ENCODE data around the gene TRIM15.
"Not testable (repeated sequence)": the region's sequence is repeated elsewhere in the genome, so short reads cannot be mapped to it uniquely, and the experiment has no call there.

Gene TRIM15

DNA sequence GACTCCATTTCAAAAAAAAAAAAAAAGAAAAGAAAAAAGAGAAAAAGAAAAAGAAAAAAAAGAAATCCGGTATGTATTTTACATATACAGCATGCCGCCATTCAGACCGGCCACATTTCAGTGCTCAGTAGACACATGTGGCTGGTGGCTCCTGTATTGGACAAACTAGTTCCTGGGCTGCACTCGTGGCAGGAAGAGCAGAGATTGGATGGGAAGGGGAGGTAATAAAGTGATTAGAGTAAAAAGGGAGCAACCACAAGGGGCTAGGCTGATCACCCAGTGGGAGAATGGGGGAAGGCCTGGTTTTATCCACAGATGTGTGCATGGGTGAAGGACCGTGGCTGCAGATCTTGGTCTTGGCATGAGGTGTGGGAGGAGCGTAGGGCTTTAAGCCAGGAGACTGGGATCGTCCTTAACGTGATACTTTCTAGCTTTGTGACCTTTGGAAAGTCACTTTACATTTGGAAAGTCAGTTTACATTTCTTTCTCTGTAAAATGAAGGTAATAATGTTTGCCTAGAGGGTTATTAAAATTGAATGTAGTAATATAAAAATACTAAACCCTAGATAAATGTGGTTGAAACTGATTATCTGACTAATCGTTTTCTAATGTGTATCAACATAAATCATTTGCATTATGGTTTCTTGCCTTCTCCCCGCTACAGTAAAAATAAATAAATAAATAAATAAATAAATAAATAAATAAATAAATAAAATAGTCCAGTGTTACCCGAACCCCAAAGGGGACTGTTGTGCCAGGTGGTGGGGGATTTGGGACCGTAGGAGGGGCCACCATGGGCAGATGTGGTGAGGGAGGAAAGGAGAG, 869 bp upstream of the TRIM15 start:
- no peak for DNase-seq (ENCODE audit: low read depth in 2 of 2)

DNA sequence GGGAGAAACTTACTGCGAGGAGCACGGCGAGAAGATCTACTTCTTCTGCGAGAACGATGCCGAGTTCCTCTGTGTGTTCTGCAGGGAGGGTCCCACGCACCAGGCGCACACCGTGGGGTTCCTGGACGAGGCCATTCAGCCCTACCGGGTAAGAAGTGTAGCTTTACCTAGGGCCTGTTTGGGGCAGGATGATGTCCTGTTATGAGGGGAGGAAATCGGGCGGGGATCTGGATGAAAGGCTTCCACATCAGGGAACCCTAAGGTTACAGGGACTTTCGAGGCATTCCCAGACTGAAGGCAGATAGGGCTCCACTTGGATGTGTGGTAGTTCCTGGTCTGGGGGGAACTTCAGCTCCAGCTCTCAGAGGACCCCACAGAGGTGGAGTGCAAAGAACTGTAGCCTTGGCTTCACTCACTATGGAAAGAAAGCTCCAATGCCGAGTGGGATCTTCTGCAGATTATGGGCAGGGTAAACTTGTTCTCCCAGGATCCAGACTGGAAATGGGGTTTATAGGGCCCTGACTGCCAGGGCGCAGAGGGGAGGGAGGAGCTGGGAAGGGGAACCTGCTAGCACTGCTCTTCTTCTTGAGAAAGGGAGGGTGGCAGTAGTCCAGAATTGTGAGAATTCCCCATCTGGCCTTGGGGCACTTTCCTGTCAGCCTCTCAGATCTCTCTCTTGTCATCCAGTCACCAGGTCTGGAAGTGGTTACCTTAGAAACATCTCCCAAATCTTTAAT, 740 bp downstream of the TRIM15 start:
- DNase-seq (ENCODE audit: low read depth in 2 of 2), result no peak

DNA sequence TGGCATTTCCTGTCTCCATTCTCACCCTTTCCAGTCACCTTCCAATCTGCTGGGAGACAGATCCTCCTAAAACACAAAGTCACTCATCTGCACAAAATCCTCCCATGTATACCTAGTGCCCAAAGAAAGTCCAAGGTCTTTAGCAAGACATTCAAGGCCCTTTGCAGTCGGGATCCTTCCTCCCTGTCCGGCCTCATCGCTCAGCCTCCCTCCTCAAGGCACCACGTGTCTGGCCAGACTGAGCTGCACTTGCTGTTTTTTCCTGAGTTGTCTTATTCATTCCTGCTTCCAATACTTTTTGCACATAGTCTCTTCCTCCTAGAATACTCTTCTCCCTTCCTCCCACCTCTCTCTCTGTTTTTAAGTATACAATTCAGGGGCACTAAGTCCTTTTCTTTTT, 1.4 kb downstream of the TRIM15 start:
- no peak for DNase-seq (ENCODE audit: low read depth in 2 of 2)

DNA sequence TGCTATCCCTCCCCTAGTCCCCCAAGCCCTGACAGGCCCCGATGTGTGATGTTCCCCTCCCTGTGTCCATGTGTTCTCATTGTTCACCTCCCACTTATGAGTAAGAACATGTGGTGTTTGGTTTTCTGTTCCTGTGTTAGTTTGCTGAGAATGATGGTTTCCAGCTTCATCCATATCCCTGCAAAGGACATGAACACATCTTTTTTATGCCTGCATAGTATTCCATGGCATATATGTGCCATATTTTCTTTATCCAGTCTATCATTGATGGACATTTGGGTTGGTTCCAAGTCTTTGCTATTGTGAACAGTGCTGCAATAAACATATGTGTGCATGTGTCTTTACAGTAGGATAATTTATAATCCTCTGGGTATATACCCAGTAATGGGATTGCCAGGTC, 1.9 kb downstream of the TRIM15 start:
- not testable (repeated sequence) for DNase-seq (ENCODE audit: low read depth in 2 of 2)

DNA sequence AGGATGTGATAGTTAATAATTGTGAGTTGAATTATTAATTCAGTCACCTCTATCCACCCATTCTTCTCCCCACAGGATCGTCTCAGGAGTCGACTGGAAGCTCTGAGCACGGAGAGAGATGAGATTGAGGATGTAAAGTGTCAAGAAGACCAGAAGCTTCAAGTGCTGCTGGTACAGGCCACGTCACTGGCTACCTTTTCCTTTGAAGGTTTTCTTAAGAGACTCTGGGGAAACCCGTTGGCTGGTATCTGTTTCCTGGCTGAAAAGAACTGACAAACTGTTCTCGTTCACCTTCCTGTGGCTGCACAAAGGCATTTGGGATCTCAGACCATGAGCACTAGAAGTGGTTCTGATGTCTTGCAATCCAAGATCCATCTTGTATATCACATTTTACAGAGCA, 3.8 kb downstream of the TRIM15 start:
- DNase-seq (ENCODE audit: low read depth in 2 of 2), result no peak

DNA sequence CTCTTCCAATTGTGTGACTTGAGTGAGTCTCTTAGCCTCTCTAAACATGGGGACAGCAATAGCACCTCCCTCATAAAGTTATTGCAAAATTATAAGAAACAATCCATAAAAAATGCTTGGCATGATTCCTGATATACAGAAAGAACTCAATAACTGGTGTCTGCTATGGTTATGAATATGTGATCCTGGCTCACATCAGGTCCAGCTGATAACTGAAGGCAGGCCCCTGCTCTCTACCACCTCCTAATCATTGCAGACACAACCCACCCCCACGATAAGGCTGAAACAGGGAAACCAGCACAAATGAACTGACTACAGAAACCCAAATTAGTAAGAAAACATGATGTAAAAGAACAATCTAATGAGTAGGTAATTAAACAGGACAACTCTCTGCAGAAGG, 5.4 kb downstream of the TRIM15 start:
- no peak for DNase-seq (ENCODE audit: low read depth in 2 of 2)

DNA sequence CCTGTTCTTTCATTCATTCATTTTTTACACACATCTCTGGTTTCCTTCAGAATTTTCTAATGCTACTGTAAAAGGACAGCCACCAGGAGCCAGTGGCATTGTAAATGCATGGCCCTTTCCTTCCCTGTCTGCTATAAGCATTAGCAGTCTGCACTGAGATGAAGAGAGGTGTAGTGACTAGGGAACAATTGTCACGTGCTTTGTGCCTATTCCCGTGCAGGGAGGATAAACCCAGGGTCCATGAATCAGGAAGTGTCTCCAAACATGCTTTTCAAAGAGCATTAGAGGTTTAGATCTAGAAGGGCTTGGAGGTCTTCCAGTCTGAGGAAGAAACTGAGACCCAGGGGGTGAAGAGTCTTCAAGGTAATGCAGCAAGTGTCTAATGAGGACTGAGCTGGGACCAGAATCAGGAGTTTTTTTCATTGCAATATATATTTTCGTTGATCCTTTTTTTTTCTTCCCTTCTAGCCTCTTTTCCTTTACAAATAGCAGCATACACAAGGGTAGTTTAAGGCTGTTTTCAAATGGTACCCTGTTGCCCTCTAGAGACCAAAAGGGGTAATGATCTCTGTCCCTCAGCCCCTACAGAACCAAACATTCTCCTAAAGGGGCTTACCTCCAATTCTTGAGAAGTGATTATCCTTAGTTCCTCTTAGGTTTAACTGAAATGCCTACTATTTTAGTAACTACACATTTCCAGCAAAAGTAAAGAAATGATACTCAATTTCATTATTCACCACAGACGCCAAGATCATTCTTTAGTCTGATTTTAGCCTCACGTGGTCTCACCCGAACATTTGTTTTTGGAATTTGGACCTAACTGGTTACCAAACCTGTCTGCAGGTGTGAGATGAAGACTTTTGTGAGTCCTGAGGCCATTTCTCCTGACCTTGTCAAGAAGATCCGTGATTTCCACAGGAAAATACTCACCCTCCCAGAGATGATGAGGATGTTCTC, 6.6 kb downstream of the TRIM15 start:
- peak; percentile 18 to 22 for DNase-seq (ENCODE audit: low read depth in 2 of 2)

DNA sequence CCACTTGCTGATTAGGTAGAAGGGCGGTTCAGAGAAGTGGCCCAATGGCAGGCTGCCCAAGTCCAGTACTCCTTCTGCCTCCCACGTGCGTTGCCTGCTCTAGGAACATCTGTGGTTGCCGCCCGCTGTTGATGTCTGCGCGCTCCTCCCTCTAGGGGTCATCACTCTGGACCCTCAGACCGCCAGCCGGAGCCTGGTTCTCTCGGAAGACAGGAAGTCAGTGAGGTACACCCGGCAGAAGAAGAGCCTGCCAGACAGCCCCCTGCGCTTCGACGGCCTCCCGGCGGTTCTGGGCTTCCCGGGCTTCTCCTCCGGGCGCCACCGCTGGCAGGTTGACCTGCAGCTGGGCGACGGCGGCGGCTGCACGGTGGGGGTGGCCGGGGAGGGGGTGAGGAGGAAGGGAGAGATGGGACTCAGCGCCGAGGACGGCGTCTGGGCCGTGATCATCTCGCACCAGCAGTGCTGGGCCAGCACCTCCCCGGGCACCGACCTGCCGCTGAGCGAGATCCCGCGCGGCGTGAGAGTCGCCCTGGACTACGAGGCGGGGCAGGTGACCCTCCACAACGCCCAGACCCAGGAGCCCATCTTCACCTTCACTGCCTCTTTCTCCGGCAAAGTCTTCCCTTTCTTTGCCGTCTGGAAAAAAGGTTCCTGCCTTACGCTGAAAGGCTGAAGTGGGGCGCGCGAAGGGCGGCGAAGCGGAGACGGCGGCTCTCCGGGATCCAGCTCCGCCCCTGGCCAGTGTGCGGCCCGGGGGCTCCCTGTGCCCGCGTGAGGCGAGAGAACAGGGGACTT, 8.5 kb downstream of the TRIM15 start:
- DNase-seq (ENCODE audit: low read depth in 2 of 2), result no peak

DNA sequence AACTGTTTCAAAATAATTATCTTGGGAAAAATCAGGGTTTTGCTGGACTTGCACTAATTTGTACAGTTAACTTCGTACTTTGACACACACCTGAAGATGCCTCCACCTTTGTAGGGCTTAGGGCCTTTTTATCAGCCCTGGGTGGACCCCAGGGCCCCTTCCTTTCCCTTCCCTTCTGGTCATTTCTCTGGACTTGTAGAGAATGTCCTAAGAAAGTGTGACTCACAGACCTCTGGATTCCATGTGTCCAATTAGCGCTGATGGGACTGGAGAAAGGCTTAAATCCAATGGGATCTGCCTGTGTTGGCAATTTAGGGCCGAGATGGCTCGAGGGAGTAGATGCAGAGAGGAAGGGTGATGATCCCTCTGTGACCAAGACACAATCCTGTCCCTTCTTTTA, 9.3 kb downstream of the TRIM15 start:
- DNase-seq (ENCODE audit: low read depth in 2 of 2), result no peak

DNA sequence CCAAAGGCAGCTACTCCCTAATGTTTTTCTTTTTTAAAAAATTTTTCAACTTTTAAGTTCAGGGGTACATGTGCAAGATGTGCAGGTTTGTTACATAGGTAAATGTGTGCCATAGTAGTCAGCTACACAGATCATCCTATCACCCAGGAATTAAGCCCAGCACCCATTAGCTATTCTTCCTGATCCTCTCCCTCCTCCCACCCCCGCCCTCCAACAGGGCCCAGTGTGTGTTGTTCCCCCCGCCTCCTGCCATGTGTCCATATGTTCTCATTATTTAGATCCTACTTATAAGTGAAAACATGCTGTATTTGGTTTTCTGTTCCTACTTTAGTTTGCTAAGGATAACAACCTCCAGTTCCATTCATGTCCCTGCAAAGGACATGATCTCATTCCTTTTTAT, 12.4 kb downstream of the TRIM15 start:
- DNase-seq (ENCODE audit: low read depth in 2 of 2), result no peak

DNA sequence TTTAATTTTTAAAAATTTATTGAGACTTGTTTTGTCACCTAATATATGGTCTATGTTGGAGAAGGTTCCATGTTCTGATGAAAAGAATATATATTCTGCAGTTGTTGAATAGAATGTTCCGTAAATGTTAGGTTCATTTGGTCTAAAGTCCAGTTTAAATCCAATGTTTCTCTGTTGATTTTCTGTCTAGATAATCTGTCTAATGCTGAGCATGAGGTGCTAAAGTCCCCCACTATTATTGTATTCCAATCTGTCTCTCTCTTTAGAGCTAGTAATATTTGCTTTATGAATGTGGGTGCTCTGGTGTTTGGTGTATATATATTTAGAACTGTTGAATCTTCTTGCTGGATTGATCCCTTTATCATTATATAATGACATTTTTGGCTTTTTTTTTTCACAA, 15.5 kb downstream of the TRIM15 start:
- no peak for DNase-seq (ENCODE audit: low read depth in 2 of 2)

DNA sequence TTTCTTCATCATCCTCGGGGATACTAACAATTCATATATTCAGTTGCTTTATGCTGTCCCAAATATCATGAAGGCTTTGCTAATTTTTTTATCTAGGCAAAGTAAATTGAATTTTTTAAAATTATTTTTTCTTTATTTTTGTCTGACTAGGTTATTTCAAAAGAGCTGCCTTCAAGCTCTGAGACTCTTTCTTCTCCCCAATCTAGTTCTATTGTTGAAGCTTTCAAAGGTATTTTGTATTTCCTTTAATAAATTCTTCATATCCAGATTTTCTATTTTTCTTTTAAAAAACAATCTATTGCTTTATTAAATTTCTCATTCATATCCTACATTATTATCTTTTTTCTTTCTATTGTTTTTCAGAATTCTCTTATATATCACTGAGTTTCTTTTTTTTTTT, 16.8 kb downstream of the TRIM15 start:
- no peak for DNase-seq (ENCODE audit: low read depth in 2 of 2)

DNA sequence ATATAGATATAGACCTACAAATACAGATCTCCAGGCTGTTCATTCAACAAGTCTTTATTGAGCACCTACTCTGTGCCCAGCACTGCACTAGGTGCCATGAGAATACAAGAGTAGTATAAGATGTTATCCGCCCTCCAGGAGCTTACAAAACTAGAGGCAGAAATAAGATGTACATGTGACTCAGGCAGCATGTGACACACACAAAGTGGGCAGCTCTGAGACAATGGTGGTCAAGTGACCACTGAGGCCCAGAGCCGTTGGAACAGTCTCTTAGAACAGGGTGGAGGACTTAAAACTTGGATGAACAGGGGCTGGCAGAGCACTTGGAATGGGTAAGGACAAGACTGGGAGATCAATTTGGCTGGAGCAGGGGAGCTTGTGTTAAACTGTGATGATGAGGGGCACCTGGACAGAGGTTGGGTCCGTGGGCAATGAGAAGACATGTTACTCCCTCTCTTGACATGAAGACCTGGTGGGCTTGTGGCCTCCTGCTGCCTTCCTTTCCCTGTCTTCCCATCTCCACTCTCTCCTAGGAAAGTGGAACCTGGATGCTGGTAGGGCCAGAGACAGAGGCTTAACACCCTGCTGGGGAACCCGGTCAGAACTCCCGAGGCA, 21.2 kb downstream of the TRIM15 start:
- no peak for DNase-seq (ENCODE audit: low read depth in 2 of 2)

DNA sequence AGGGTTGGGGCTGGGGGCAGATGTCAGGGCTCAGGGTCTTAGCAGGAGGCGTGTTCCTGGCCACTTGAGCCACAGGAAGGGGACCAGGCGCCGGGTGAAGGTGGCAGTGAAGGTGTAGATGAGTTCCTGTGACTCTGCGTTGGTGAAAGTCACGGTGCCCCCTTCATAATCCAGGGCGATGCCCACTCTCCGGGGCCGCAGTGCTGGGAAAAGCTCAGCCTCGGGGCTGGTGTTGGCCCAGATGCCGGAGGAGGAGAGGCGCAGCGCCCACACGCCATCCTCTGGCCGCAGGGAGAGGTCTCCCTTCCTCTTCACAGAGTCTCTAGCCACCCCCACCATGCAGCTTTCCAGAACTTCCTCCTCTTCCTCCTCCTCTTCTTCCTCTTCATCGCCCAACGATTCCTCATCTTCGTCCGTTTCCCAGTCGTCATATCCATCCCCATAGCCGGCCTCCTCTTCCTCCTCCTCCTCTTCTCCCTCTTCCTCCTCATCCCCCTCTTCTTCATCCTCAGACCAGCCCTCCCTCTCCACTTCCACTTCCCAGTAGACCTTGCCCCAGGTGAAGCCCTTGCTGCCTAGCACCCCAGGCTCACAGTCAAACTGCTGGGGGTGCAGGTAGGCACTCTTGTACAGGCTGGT, 22.6 kb downstream of the TRIM15 start:
- DNase-seq (ENCODE audit: low read depth in 2 of 2), result no peak

DNA sequence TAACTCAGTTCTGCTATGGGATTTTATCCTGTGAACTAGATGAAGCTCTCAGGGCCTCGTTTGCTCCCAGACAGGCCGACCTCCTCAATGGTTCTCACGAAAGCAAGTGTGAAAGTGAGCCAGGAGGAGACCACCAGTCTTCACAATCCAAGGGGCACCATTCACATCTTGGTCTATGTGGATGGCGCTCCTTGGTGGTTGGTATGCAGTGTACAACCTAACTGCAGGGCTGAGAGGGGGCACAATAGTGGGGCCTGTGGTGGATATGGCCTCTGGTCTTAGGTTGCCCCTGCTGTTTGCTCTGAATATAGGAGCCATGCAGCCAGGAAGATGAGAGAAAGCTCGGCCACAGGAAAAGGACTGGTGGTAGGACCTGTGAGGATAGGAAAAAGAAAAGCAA, 25.2 kb downstream of the TRIM15 start:
- no peak for DNase-seq (ENCODE audit: low read depth in 2 of 2)

DNA sequence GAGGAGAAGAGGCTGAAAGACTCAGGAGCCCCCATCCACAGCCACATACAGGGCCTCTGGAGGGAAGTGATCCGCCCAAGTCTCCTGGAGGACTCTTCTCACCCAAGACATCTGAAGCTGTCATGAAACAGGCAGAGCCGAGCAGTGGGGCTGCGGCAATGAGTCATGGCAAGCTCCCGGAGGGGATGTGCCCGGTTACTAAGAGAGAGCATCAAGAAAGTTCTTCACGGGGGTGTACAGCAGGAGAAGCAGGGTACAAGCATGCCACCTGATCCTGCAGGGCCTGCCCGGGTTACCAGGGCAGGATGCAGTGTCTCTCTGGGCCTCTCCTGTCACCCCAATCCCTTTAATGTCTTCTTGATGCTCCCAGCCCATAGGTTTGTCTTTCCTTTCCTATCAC, 28.7 kb downstream of the TRIM15 start:
- no peak for DNase-seq (ENCODE audit: low read depth in 2 of 2)

DNA sequence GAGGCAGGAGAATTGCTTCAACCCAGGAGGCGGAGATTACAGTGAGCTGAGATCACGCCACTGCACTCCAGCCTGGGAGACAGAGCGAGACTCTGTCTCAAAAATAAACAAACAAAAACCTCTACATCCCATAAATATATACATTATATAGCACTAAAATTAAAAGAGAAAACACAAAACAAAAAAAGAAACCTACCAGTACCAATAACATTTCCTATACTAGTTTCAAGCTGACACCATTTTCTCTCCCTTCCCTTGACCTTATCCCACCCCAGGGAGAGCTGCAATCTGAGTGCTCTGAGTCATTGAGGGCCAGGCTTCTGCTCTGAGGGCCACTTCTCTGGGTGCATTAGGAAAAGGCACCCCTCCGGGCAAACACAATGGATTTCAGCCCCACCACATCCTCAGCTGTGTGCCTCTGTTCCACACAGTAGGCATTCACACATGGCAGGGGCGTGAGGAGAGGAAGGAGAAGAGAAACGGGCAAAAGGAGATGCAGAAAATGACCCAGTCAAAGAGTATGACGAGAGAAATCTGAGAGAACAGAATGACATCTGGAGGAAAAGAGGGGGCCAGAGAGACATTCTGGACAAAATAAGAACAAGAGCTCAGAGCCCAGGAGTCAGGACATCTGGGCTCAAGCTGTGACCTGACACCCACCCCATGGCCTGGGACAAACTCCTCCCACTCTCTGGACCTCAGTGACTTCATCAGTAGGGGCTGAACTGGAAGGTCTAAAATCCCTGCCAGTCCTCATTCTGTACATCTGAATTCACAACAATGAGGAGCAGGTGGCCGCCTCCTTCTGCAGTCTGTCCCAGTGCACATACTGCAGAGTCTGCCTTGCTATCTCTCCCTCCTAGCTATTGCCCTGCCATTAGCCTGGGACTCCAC, 31.7 kb downstream of the TRIM15 start:
- DNase-seq (ENCODE audit: low read depth in 2 of 2), result no peak

DNA sequence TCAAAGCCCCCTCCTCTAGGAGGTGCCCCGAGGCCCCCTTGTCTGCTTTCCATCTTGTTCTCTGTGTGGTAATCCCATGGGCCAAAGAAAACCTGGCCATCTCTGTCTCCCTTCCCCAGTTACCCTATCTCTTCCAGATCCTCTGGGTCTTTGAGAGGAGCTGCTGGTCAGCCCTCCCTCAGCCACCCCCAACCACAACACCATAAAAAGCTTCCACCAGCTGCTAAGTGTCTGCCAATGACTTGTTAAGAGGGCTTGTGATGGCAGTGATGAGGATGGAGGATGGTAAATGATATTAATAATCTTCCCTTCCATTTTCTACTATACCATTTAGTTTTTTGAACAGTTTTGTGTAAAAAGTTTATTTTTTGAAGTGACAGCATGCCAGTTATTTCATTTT, 32.6 kb downstream of the TRIM15 start:
- DNase-seq (ENCODE audit: low read depth in 2 of 2), result no peak

DNA sequence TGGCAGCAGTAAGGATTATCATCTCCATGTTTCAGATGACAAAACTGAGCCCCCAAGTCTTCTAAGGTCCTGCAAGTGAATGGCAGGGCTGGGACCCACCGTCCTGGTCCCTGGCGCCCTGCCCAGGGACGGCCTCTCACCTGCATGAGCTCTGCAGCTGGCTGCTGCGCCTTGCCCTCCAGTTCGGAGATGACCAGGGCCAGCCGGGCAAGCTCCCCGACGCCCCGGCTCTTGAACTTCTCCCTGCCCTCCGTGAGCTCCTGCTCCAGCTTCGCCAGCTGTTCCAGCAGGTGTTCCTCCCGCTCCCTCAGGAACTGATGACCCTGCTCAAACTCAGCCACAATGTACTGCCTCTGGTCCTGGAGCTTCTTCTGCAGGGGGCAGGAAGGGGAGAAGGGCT, 33.0 kb downstream of the TRIM15 start:
- DNase-seq (ENCODE audit: low read depth in 2 of 2), result no peak
